Measurements from ENCODE around the gene CLDN5.
"Not testable (repeated sequence)": the region's sequence is repeated elsewhere in the genome, so short reads cannot be mapped to it uniquely, and the experiment has no call there.

CLDN5 gene

DNA sequence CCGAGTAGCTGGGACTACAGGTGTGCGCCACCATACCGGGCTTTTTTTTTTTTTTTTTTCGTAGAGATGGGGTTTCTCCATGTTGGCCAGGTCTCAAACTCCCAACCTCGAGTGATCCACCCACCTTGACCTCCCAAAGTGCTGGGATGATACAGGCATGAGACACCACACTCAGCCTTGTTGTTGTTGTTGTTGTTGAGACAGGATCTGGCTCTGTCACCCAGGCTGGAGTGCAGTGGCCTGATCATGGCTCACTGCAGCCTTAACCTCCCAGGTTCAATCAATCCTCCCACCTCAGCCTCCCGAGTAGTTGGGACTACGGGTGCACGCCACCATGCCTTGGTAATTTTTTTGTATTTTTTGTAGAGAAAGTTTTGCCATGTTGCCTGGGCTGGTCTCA is 23.4 kb upstream of the CLDN5 start:
- DNase-seq: no peak

DNA sequence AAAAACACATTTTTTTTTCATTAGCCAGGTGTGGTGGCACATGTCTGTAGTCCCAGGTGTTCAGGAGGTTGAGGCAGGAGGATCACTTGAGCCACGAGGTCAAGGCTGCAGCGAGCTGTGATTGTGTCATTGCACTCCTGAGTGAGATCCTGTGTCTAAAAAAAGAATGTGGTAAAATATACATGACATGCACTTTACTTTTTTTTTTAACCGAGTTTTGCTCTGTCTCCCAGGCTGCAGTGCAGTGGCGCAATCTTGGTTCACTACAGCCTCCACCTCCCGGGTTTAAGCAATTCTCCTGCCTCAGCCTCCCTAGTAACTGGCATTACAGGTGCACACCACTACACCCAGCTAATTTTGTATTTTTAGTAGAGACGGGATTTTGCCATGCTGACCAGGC is 22.5 kb upstream of the CLDN5 start:
- no peak for DNase-seq

DNA sequence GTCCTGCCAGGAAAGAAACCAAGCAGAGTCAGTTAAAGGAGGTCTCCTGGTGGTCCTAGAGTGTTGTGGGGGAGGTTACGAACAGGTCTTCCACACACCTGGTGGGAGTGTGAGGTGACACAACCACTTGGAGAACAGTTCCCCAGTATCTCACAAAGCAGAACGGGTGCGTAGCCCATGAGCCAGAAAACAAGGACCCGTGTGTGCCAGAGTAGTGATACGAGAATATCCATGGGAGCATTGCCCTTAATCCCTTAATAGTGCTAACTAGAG is 21.7 kb upstream of the CLDN5 start:
- DNase-seq: no peak

DNA sequence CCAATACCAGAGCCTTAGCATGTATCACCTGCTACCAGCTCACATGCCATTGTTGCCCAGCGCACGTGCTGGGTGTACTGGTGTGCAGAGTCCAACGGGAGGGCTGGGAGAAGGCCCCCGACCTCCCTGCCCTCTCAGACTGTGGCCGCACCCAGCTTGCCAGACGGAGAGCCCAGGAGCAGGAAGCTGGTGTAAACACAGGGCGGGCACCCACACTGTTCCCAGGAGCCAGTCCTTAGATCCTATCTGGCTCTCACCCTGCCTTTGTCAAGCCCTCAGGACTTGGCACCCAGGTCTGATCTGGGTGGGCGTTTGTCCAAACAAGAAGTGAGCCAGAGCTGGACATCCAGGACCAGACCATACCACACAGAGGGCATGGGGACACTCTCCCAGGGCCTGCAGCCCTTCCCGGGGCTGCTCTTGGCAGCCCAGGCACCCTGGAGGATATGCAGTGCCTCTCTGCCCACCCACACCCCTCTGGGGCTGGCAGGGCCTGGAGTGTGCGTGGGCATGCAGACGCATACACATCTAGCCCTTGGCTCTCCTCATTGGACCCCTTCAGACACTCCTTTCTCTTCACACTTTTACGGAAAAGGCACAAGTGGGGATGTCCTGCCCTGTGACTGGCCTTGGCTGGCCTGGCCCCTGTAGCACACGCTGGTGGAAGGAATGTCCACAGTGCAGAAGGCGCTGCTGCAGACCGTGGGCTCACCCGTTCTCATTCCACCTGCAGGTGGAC is 19.9 kb upstream of the CLDN5 start:
- no peak for DNase-seq

DNA sequence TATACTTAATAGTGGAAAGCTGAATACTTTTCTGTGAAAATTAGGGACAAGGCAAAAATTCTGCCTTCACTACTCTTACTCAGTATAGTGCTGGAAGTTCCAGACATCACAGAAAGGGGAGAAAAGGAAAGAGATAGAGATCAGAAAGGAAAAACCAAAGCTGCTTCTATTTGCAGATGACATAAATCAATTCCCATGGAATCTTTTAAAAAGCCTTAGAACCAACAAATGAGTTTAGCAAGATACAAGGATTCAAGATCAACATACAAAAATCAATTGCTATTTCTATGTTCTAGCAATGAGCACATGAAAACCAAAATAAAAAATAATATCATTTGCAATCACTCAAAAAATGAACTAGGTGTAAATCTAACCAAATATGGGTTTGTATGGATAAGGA is 16.2 kb upstream of the CLDN5 start:
- no peak for DNase-seq

DNA sequence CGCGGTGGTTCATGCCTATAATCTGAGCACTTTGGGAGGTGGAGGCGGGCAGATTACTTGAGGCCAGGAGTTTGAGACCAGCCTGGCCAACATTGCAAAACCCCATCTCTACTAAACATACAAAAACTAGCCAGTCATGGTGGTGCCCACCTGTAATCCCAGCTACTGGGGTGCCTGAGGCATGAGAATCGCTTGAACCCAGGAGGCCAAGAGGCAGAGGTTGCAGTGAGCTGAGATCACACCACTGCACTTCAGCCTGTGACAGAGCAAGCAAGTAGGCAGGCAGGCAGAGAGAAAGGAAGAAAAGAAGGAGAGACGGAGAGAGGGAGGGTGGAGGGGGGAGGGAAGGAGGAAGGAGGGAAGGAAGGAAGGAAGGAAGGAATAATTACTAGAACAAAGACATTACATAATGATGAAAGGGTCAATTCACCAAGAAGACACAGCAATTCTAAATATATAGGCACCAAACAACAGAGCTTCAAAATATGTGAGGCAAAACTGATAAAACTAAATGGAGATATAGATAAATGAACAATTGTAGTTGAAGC is 13.8 kb upstream of the CLDN5 start:
- no peak for DNase-seq

DNA sequence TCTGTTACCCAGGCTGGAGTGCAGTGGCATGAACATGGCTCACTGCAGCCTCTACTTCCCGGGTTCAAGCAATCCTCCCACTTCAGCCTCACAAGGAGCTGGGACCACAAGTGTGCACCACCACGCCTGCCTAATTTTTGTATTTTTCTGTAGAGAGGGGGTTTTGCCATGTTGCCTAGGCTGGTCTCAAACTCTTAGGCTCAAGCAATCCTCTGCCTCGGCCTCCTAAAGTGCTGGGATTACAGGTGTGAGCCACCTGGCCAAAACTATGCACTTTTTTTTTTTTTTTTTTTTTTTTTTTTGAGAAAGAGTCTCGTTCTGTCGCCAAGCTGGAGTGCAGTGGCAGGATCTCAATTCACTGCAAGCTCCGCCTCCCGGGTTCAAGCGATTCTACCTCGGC is 12.4 kb upstream of the CLDN5 start:
- no peak for DNase-seq

DNA sequence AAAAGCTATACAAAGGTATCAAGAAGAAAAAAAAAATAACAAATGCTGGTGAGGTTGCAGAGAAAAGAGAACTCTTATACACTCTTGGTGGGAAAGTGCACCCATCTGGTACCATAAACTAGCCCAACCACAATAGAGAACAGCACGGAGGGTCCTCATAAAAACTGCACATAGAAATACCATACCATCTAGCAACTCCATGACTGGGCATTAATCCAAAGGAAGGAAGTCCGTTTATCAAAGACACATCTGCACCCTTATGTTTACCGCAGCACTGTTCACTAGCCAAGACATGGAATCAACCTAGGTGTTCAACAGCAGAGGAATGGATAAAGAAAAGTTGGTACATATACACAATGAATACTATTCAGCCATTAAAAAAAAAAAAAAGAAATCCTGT is 10.8 kb upstream of the CLDN5 start:
- DNase-seq: no peak

DNA sequence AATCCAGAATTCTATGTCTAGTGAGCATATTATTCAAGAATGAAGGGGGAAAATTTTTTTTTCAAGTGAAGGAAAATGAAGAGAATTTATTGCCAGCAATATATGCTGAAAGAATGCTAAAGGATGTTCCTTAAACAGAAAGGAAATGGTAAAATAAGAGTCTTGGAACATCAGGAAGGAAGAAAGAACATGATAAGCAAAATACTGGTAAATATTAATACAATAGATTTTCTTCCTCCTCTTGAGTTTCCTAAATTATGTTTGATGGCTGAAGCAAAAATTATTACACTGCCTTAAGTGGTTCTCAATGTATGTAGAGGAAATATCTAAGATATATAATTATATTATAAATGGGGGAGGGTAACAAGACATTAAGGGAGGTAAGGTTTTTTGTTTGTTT is 9.6 kb upstream of the CLDN5 start:
- no peak for DNase-seq

DNA sequence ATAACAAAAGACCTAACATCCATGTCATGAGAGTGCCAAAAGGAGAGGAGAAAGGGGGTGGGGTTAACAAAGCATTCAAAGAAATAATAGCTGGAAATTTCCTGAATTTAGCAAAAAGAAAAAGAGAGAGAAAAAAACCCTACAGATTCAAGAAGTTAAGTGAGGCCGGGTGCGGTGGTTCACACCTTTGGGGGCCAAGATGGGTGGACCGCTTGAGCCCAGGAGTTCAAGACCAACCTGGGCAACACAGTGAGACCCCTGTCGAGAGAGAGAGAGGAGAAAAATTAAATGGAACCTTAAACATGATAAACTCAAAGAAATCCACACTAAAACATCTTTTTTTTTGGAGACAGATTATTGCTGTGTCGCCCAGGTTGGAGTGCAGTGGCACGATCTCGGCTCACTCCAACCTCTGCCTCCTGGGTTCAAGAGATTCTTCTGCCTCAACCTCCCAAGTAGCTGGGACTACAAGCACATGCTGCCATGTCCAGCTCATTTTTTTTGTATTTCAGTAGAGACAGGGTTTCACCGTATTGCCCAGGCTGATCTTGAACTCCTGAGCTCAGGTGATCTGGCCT is 8.9 kb upstream of the CLDN5 start:
- no peak for DNase-seq

DNA sequence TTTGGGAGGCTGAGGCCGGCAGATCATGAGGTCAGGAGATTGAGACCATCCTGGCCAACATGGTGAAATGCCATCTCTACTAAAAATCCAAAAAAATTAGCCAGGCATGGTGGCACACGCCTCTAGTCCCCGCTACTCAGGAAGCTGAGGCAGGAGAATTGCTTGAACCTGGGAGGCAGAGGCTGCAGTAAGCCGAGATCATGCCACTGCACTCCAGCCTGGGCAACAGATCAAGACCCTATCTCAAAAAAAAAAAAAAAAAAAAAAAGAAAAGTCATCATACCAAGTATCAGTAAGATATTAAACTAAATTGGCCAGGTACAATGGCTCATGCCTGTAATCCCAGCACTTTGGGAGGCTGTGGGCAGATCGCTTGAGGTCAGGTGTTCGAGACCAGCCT is 7.1 kb upstream of the CLDN5 start:
- not testable (repeated sequence) for DNase-seq

DNA sequence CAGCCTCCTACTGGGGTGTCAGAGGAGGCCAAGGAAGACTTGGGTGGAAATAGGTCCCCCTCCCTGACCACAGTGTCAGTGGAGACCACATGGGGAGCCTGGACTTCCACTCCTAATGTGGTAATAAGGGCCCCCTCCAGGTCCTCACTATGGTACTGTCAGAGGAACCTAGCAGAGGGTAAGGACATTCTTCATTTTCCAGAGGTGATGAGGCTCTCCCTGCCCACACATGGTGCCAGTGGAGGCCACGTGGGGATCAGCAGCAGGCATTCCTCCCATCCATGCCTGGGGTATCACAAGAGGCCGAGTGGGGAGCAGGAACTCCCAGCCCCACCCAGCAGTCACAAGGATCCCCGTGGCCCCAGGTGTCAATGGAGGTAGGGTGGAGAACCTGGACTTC is 6.5 kb upstream of the CLDN5 start:
- no peak for DNase-seq

DNA sequence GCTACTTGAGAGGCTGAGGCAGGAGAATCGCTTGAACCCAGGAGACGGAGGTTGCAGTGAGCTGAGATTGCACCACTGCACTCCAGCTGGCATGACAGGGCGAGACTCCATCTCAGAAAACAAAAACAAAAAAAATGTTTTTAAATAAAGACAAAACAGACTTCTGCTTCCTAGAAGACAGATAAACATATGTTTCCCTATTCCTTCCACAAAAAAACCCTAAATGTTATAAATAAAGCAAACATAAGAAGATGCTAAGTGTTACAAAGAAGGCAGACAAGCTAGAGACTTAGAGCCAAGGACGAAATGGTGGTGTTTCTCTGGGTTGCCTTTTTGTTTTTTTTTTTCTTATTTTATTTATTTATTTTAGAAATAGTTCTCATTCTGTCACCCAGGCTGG is 5.6 kb upstream of the CLDN5 start:
- DNase-seq: no peak

DNA sequence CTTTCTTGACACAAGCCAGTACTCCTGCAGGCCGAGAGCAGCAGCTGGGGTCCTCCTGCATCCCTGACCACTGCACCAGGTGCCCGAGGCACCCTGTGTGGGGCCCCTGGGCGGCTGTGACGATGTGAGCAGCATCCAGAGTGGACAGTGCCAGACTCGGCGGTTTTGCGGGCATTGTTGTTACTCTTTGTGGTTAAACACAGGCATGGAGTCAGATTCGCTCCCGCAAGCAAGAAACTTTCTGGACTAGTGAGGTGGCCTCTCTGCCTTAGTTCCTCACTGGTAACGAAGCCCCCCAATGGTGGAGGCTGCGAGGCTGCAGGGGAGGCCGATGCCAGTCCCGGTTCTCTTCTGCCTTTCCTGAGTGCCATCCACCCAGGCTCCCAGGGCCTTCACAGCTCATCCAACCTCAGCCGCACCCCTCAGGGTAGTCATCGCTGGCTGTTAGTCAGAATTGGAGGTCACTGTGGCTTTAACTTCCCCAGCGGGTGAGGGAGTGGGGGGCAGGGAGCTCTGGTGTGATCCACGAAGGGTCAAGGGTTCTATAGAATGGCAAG is 3.7 kb upstream of the CLDN5 start:
- DNase-seq: no peak

DNA sequence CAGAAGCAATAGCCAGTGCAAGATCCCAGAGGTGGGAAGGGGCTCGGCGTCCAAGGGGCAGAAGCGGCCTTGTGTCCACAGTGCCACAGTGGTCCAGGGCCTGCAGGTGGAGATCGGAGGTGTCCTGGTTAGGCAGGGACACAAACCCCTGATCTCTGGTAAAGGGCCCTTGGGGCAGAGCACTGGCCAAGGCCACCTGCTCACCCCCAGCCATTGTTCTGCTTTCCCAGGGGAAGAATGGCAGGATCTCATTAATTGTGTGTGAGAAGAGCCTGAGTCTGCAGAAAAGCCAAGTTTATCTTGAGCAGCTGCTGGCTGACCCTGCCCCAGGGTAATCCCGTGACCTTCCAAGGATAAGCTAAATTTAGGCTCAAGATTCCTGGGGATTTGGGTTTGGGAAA is 3.1 kb upstream of the CLDN5 start:
- no peak for DNase-seq

DNA sequence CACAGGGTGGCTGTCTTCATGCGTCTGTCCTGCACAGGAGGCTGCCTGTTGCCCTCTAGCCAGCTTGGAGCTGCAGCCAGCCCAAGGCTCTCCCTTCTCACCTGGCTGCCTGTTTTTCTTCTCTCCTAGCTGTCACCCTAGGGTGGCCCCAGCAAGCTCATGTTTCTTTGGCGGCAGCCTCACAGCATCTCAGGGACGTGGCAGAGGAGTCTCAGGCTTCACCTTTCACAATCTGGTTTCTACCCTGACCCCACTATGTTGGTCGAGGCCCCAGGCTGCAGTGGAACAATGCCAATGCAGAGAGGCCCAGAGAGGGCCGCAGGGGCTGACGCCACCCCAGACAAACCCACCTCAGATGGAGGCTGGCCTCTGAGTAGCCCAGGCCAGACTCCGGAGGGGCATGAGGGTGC is 2.5 kb upstream of the CLDN5 start:
- no peak for DNase-seq

DNA sequence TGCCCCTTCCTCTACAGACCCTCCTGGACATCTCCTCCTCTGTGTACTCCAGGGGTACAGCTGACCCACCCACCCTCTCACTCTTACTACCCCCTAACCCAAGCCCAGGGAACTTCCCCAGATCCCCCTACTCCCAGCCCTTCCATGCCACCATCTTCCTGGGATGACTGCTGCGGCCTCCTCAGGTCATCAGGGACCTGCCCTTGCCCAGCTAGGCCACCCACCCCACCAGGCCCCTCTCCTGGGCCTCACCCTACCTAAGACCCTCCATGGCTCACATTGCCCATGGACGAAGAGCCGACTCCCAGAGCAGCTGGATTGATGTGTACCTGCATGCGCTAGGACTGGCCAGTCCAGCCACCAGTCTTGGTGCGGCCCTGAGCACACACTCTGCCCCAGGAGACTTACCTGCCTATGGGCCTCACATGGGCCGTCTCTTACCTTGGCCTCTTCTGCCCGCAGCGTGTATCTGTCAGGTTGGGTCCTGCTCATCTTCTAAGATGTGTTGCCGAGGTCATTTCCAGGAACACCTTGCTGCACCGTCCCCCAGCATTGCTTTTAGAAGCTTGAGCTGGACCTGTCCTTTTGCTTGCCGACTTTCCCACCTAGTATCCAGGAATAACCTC is 2.0 kb upstream of the CLDN5 start:
- no peak for DNase-seq

DNA sequence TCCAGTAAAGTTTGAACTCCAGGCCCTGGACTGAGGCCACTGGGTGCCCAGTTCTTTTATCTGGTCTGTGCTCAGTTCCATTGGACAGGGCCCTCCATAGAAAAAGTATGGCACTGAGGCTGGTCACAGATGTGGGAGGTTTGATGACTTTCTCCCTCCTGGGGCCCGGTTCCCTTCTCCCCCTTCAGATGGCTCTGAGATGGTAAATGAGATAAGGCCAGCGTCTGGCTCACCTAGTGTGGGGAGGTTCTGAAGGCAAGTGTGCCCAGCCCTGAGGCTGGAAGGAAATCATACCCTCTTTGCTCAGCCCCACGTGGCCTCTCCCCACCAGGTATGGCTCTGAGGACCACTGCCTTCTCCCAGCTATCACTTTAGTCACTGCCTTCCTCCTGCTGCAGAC is 1.5 kb upstream of the CLDN5 start:
- no peak for DNase-seq

DNA sequence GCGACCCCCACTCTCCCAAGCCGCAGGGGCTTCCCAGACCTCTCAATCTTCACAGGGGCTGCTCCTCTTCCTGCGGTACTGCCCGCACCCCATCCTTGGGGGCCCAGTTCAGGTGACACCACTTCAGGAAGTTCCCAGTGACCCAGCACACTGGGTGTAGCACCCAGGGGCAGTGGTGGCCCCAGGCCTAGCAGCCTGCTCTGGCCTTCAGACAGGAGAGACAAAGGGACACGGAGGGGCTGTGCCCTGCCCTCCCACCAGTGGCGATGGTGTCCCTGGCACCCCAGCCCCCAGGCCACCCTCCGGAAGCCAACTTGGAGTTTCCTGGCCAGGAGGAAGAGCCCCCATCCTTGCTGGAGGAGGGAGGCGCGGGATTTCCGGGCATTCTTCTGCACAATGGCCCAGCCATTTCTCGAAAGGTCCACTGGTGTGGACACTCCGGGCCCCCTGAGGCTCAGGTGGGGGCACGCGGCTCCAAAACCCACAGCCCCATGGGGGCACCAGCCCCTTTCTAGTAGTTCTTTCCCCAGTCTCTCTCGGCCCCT is 978 bp upstream of the CLDN5 start:
- DNase-seq: no peak

DNA sequence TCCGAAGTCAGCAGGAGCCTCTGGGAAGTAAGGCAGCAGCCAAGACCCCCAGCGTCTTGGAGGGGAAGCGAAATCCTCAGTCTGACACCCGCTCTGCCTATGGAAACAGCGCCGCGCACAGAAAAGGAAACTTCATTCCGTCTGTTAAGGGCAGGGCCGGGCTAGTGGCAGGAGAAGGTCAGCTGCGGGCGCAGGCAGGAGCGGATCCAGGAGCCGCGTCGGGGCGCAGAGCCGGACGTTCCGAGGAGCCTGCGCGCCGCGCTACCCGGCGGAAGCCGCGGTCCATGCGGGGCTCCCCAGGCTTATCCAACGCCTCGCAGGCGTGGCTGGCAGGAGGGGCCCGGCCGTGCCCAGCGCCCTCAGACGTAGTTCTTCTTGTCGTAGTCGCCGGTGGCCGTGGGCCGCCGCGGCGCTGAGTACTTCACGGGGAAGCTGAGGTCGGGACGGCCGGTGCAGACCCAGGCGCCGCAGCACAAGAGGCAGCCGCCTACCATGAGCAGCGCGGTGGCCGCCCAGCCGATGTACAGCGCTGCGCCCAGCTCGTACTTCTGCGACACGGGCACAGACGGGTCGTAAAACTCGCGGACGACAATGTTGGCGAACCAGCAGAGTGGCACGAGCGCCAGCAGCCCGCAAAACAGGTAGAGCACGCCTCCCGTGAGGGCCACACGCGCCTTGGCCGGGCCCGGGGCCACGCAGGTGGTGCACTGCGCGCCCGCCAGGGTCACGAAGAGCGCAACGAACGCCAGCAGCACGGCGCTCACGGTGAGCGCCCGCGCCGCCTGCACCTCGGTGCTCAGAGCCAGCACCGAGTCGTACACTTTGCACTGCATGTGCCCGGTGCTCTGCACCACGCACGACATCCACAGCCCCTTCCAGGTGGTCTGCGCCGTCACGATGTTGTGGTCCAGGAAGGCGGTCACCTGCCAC is 705 bp downstream of the CLDN5 start:
- DNase-seq: no peak

DNA sequence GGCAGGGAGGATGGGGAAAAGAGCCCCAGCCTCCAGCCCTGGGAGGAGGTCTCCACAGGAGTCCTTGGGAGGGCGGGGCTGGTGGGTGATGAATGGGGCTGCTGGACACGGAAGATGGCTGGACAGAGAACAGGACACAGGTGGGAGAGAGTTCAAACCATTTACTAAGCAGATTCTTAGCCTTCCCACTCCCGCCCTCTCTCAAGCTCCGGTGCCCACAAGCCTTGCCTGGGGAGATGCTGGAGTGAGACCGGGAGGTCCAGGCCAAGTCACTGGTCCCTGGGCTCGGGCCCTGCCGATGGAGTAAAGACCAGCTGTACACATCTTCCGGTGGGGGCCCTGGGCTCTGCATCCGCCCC is 1.4 kb downstream of the CLDN5 start:
- DNase-seq: no peak

DNA sequence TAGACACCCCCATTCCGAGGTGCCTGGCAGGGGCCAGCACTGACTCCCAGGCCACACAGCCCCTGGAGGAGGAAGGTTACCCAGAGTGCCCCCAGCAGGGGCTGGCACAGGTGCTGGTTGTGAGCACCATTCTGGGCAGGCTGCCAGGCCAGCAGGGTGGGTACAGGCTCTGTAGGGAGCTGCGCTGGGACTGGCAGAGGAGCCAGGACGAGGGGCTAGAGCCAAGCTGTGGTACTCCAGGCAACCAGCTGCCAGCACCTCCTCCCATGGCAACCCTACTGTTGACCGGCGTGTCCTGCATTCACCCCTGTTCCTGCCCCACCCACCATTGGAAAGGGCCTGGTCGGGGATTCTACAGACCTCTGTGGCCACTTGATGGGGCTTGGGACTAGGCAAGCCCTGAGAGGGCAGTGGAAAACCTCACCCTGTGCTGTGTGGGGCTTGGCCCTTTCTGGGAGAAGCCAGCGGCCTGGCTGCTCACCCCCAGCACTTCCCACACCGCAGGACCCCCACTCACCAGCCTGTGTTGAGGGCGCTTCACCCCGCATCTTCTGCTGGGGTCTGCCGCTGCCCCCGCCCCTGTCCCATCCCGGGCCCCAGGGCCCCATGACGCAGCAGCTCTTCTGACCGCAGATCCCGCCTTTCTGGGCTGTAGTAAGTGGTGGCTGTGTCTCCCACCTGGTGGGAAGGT is 1.9 kb downstream of the CLDN5 start:
- no peak for DNase-seq
